ENCODE data around the gene LRTM2. TPM values are rescaled to one million over a fixed set of nuclear protein-coding genes. Genes with fewer than 3 reads are reported as not detected.

LRTM2 gene
- total RNA-seq, 1 donor from 2014 or later, result not detected

- DNase-seq (ENCODE audit: low spot score), result no peak
- intact Hi-C loops (cut with DNase I), result no loop called here
Observed at GRCh38 chr12:1826867-1827705, 6.7 kb downstream of the LRTM2 start.

GRCh38 chr12:1827826-1828805, 7.8 kb downstream of the LRTM2 start:
- intact Hi-C loops (cut with DNase I), result no loop called here
- DNase-seq (ENCODE audit: low spot score), result no peak

GRCh38 chr12:1828856-1829255, 8.5 kb downstream of the LRTM2 start:
- intact Hi-C loops (cut with DNase I), result no loop called here
- DNase-seq (ENCODE audit: low spot score), result no peak

GRCh38 chr12:1829306-1829900, 9.0 kb downstream of the LRTM2 start:
- intact Hi-C loops (cut with DNase I), result no loop called here
- no peak for DNase-seq (ENCODE audit: low spot score)

- intact Hi-C loops (cut with DNase I), result no loop called here
- no peak for DNase-seq (ENCODE audit: low spot score)
Observed at GRCh38 chr12:1830401-1830845, 10.1 kb downstream of the LRTM2 start.

- no peak for DNase-seq (ENCODE audit: low spot score)
Observed at GRCh38 chr12:1830981-1831963, 10.9 kb downstream of the LRTM2 start.

GRCh38 chr12:1832801-1833595, 12.6 kb downstream of the LRTM2 start:
- intact Hi-C loops (cut with DNase I), result no loop called here
- DNase-seq (ENCODE audit: low spot score), result no peak

More at GRCh38 chr12:1830981-1831963, 10.9 kb downstream of the LRTM2 start:
- intact Hi-C loops (cut with DNase I), result no loop called here

GRCh38 chr12:1833596-1834028, 13.2 kb downstream of the LRTM2 start:
- intact Hi-C loops (cut with DNase I), result no loop called here
- DNase-seq (ENCODE audit: low spot score), result no peak

GRCh38 chr12:1834186-1834925, 14.0 kb downstream of the LRTM2 start:
- intact Hi-C loops (cut with DNase I), result no loop called here
- no peak for DNase-seq (ENCODE audit: low spot score)

- no peak for DNase-seq (ENCODE audit: low spot score)
- intact Hi-C loops (cut with DNase I), result no loop called here
Observed at GRCh38 chr12:1835211-1836131, 15.1 kb downstream of the LRTM2 start.

GRCh38 chr12:1836241-1836803, 16.0 kb downstream of the LRTM2 start:
- intact Hi-C loops (cut with DNase I), result no loop called here

GRCh38 chr12:1836854-1837421, 16.6 kb downstream of the LRTM2 start:
- DNase-seq (ENCODE audit: low spot score), result no peak

More at GRCh38 chr12:1836241-1836803, 16.0 kb downstream of the LRTM2 start:
- DNase-seq (ENCODE audit: low spot score), result no peak

GRCh38 chr12:1837541-1838204, 17.3 kb downstream of the LRTM2 start:
- DNase-seq (ENCODE audit: low spot score), result no peak
- intact Hi-C loops (cut with DNase I), result no loop called here

More at GRCh38 chr12:1836854-1837421, 16.6 kb downstream of the LRTM2 start:
- intact Hi-C loops (cut with DNase I), result no loop called here

- intact Hi-C loops (cut with DNase I), result no loop called here
- DNase-seq (ENCODE audit: low spot score), result no peak
Observed at GRCh38 chr12:1838205-1838993, 18.0 kb downstream of the LRTM2 start.

Data from cardiac septum (tissue), 1 donor.